Peyer's patch (tissue), 4 donors: ENCODE results near the gene TK2. TPM values are rescaled to one million over a fixed set of nuclear protein-coding genes. Genes with fewer than 3 reads are reported as not detected.

Experiments used
- DNase-seq, 3 donors: peaks; one replicate each; pipeline ENCODE4 v3.0.0-alpha.2; 2017 to 2019
- H3K27ac ChIP-seq, 4 donors: fragments of 200-600 bp; sonication (generic); one replicate each; pipeline ENCODE4 v1.5.1; 2016 to 2019
- H3K27me3 ChIP-seq, 2 donors: fragments of 200-600 bp; sonication (generic); one replicate each; pipeline ENCODE4 v1.5.1; 2019
- H3K36me3 ChIP-seq, 3 donors: fragments of 200-600 bp; sonication (generic); one replicate each; pipeline ENCODE4 v1.5.1; 2016 to 2019
- H3K4me1 ChIP-seq, 4 donors: fragments of 200-600 bp; sonication (generic); one replicate each; pipeline ENCODE4 v1.5.1; 2016 to 2019
- H3K4me3 ChIP-seq, 4 donors: fragments of 200-600 bp; sonication (generic); 1 replicate in 3 of 4; 2 replicates in 1 of 4; pipeline ENCODE4 v1.5.1; 2016 to 2019; ENCODE audit warnings: mild to moderate bottlenecking in 1 of 4
- H3K9me3 ChIP-seq, 4 donors: fragments of 200-600 bp; sonication (generic); one replicate each; pipeline ENCODE4 v1.5.1; 2016 to 2019; ENCODE audit warnings: mild to moderate bottlenecking in 1 of 4
- POLR2A ChIP-seq, 2 donors: fragments of 450-650 bp; IDR thresholded peaks; one replicate each; pipeline ENCODE4 v1.5.1; 2017; ENCODE audit warnings: antibody characterized with exemption in 2 of 2, mild to moderate bottlenecking in 2 of 2, moderate library complexity in 2 of 2
- total RNA-seq, 4 donors: library from RNA; depleted of rRNA; stranded (reverse); fragments of >200 nt; gene quantifications; one replicate each; pipeline ENCODE4 v1.1.0, GENCODE V29; 2016
- TF ChIP-seq, protein P1 (sequence below), 6 experiments: fragments of 450-650 bp in 4 of 6; fragments of 200-600 bp in 2 of 6; sonication (generic) in 1 of 6; IDR thresholded peaks; one replicate each; pipeline ENCODE4 v1.5.1; 2017 to 2019; ENCODE audit warnings: antibody characterized with exemption in 6 of 6, mild to moderate bottlenecking in 3 of 6, moderate library complexity in 1 of 6

The TK2 gene
- total RNA-seq, 4 donors from 2014 or later: 22.8 to 33.1 (median 27.1) TPM

DNA sequence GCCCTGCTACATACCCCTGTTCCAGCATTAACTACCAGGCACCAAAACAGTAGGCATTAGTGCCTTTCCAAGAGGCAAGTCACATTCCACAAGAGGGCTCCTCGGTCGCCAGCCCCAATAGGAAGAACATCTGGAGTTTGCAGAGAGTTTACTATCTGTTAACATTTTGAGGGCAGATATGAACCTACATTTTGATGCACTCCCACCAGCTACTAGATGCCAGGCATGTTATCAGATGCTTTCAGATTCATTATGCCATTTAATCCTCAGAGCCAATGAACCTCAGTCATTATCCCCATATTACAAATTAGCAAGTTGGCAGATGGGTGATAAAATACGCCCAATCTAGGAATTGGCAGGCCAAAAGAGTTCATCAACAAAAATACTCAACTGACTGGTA, 25.1 kb upstream of the TK2 start:
- no peaks in the 10 kb centered on the region for H3K9me3 ChIP-seq
- H3K27ac ChIP-seq: no peak overlapping the region
- H3K4me1 ChIP-seq: peaks cover 0 to 13% (median 5%) of the 10 kb centered on the region in 4 donors
- H3K36me3 ChIP-seq: no peaks in the 10 kb centered on the region
- TF ChIP-seq POLR2A (IDR thresholded peaks at IDR 0.05): no peak
- TF ChIP-seq, protein P1, sequence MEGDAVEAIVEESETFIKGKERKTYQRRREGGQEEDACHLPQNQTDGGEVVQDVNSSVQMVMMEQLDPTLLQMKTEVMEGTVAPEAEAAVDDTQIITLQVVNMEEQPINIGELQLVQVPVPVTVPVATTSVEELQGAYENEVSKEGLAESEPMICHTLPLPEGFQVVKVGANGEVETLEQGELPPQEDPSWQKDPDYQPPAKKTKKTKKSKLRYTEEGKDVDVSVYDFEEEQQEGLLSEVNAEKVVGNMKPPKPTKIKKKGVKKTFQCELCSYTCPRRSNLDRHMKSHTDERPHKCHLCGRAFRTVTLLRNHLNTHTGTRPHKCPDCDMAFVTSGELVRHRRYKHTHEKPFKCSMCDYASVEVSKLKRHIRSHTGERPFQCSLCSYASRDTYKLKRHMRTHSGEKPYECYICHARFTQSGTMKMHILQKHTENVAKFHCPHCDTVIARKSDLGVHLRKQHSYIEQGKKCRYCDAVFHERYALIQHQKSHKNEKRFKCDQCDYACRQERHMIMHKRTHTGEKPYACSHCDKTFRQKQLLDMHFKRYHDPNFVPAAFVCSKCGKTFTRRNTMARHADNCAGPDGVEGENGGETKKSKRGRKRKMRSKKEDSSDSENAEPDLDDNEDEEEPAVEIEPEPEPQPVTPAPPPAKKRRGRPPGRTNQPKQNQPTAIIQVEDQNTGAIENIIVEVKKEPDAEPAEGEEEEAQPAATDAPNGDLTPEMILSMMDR (IDR thresholded peaks at IDR 0.05): no peak
- no peak overlapping the region for H3K4me3 ChIP-seq
- no peaks in the 10 kb centered on the region for H3K27me3 ChIP-seq
- no peak for DNase-seq

DNA sequence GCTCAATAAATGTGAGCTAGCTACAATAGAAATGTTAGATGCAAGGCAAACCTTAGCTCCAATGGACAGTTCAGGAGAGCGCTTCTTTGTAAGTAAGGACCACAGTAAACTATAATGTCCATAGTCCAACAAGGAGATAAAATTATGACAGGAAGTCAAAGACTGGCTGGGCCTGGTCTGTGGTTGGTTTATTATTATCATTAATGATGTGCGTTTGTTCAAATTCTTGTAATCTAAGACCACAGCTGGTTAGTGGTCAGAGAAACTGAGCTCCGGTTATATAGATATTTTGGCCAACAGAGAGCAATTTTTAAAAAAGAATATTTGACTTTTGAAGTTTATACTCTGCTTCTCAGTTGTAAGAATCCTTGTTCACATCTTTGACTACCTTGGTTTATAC, 24.6 kb upstream of the TK2 start:
- no peaks in the 10 kb centered on the region for H3K27me3 ChIP-seq
- no peaks in the 10 kb centered on the region for H3K9me3 ChIP-seq
- no peak overlapping the region for H3K27ac ChIP-seq
- TF ChIP-seq, protein P1 (IDR thresholded peaks at IDR 0.05): no peak
- no peak for TF ChIP-seq POLR2A (IDR thresholded peaks at IDR 0.05)
- H3K4me3 ChIP-seq: no peak overlapping the region
- DNase-seq: no peak
- peaks cover 0 to 13% (median 5%) of the 10 kb centered on the region in 4 donors for H3K4me1 ChIP-seq
- H3K36me3 ChIP-seq: no peaks in the 10 kb centered on the region

DNA sequence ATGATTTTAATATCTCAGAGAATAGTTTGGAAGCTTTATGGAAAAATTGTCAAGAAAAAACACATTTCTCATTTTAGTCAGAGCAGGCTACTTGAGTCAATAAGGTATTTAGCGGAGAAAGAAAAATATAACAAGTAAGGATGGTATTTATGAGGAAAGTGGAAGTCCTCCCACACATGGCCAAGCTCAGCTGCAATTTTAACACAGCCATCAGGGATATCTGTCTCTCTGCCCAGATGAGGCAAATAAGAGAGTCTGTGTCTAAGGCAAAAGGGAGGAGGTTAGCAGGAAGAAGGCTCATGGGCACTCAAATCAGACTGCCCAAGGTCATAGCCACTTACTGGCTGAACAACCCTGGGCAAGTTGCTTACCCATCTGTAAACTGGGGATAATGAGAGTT, 24.2 kb upstream of the TK2 start:
- Histone ChIP-seq H3K4me1 (peaks cover 0 to 9% (median 2%) of the 10 kb centered on the region in 4 donors), H3K36me3 (no peaks in the 10 kb centered on the region), H3K9me3 (no peaks in the 10 kb centered on the region), H3K27ac (no peak overlapping the region), H3K27me3 (no peaks in the 10 kb centered on the region), H3K4me3 (no peak overlapping the region)
- no peak for DNase-seq
- TF ChIP-seq POLR2A (IDR thresholded peaks at IDR 0.05): no peak
- TF ChIP-seq, protein P1 (IDR thresholded peaks at IDR 0.05): no peak

DNA sequence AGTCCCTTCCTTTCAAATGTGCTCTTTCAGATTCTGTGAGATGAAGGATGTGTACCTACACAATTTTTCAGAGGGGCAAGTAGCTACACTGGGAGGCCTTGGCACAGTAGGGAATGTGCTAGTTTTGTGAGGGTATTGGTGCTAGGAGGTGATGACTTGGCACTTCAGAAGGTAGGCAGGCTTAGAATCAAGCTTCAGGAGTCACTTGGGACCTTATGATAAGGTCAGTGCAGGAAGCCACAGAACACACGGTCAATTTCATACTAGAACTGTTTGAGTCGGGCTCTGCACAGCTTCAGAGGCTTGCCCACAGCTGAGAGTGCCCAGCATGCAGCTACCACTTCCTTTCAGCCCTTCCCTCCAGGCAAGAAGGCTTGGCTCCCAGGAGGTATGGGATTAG, 22.4 kb upstream of the TK2 start:
- TF ChIP-seq, protein P1 (IDR thresholded peaks at IDR 0.05): no peak
- no peak for TF ChIP-seq POLR2A (IDR thresholded peaks at IDR 0.05)
- H3K27me3 ChIP-seq: no peaks in the 10 kb centered on the region
- no peak overlapping the region for H3K27ac ChIP-seq
- peaks cover 0 to under 1% (median 0%) of the 10 kb centered on the region in 3 donors for H3K36me3 ChIP-seq
- H3K4me3 ChIP-seq: no peak overlapping the region
- H3K4me1 ChIP-seq: no peaks in the 10 kb centered on the region
- DNase-seq: no peak
- H3K9me3 ChIP-seq: no peaks in the 10 kb centered on the region

DNA sequence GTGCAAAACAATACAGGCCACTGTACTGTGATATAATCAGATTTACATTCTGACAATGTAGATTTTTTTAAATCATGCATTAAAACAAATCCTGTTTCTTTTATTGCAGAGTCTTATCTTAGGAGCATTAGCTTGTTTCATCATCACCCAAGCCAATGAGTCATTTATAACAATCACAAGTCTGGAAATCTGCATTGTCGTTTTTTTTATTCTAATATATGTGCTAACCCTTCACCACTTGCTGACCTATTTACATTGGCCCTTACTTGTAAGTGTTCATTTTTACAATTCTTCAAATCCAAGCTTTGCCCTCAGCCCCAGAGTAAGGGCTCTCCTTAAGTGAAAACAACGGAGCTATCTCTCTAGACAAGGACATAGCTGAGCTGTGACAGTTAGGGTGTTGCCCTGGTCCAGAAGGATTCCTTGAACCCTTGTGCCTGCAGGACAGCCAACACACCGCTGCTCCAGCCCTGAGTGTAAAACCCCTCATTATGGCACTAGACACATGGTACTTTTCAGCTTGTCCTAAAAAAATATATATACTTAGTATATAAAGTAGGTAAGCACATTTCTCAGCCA, 20.0 kb upstream of the TK2 start:
- Histone ChIP-seq H3K27me3 (no peaks in the 10 kb centered on the region), H3K9me3 (no peaks in the 10 kb centered on the region), H3K36me3 (peaks cover 0 to 19% (median 0%) of the 10 kb centered on the region in 3 donors), H3K4me3 (no peak overlapping the region), H3K27ac (no peak overlapping the region), H3K4me1 (no peaks in the 10 kb centered on the region)
- no peak for DNase-seq
- no peak for TF ChIP-seq POLR2A (IDR thresholded peaks at IDR 0.05)
- TF ChIP-seq, protein P1 (IDR thresholded peaks at IDR 0.05): no peak

DNA sequence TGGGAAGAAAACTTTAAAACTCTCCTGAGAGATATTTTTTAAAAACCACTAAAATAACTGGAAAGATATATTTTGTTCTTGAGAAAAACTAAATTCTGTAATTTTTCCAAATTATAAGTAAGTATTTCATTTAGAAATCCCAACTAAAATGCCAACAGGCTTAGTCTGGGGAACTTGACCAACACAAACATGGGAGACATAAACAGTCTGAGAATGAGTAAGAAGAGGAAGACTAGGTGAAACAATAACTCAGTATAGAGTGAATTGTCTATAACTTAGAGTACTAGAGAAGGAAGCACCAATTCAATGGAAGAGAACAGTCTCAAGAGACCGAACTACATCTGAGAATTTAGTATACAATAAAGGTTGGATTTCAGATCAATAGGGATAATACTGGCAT, 19.2 kb upstream of the TK2 start:
- no peaks in the 10 kb centered on the region for H3K27me3 ChIP-seq
- peaks cover 0 to 24% (median 0%) of the 10 kb centered on the region in 3 donors for H3K36me3 ChIP-seq
- no peaks in the 10 kb centered on the region for H3K4me1 ChIP-seq
- TF ChIP-seq POLR2A (IDR thresholded peaks at IDR 0.05): no peak
- TF ChIP-seq, protein P1 (IDR thresholded peaks at IDR 0.05): no peak
- DNase-seq: no peak
- H3K9me3 ChIP-seq: no peaks in the 10 kb centered on the region
- H3K4me3 ChIP-seq: no peak overlapping the region
- H3K27ac ChIP-seq: no peak overlapping the region
